Measurements from ENCODE around the gene PRKCB.
"Not testable (repeated sequence)": the region's sequence is repeated elsewhere in the genome, so short reads cannot be mapped to it uniquely, and the experiment has no call there.

The PRKCB gene

DNA sequence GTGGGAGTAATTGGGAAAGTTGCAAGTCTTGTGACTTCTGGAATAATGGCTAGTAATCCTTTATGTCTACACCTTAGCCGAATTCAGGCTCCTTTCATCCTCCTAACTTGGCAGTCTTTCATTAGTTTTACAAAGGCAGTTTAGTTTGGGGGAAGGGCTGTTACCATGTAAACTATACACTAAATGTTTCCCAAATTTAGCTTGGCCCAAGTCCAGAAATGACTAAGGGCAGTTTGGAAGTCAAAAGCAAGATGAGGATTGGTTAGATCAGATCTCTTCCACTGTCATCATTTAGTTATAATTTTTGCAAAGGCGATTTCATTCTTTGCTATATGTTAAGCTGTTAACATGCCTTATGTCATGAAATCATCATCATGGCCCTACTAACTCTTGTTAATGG lies 304.9 kb downstream of the PRKCB start:
- DNase-seq = no peak

DNA sequence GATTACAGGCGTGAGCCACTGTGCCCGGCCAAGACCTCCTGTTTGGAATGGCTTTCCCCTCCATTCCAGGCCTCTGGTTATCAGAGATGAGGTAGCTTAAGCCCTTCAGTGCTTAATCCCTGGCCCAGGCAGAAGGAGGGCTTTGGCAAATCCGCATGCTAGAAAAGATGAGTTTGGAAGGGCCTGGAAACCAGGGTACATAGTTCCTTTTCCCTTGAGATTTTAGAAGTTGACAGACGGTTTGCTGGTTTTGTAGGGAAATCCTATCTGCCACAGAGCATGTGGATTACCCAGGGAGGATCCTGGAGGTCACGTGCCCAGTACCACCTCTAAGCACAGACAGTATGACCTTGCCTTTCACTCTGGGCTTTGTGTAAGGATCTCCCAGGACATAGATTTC lies 305.7 kb downstream of the PRKCB start:
- DNase-seq = no peak

DNA sequence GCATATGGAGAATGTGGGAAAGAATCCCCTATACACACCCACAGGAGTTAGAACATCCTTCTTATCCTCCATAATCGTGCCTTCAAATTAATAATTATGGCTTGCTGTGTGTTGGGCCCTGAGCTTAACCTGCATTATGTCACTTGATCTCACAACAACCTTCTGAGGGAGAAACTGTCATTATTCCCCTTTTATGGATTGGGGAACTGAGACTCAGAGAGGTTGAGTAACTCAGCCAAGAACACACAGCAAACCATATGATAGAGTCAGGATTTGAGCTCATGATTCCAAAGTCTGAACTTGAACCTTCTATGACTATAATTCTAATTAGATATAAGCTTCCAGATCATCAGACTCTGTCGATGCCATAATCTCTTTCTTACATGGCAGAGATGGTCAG lies 306.1 kb downstream of the PRKCB start:
- DNase-seq = no peak

DNA sequence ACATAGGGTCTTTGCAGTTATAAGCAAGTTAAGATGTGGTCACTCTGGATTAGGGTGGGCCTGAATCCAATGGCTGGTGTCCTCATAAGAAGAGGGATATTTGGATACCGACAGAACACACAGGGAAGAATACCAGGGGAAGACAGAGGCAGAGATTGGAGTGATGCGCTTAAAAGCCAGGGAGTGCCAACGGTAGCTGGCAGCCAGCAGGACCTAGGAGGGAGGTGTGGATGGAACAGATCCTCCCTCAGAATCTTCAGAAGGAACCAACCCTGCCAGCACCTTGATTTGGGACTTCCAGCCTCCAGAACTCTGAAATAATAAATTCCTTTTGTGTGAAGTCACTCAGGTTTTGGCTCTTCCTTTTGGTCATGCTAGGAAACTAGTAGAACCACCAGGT lies 310.1 kb downstream of the PRKCB start:
- DNase-seq = no peak

DNA sequence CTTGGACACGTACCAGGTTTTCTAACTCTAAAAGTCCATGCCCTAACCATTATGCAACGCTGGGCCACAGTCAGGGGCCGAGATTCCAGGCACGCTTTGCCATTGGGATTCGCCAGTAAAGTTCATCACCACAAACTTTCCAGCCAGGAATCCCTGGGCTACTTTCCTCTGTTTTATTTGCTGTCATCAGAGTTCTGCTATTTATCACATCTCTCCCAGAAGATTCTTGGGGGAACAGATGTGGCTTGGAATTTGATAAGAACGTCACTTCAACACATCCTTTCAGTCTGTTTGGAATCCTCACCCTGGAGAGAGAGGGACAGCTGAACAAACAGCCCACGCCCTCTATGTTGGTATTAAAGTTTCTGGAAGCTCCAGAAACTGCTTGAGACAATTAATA lies 310.7 kb downstream of the PRKCB start:
- DNase-seq = no peak

DNA sequence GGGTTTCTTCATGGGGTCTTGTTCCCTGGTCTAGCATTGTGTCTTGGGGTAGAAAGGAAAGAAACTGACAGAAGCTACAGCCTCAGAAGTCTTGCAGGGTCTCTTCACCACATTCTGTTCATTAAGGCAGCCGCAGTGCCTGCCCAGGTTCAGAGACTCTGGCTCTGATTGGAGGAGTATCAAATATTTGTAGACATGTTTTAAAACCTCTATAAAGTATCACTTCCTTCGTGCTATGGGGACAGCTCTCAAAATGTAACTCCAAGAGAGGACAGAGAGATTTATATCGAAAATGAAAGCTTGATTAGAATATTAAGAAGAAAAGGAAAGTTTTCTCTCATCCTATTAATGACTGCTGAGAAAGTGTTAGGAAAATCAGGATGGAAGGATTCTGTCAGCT lies 313.3 kb downstream of the PRKCB start:
- DNase-seq = no peak

DNA sequence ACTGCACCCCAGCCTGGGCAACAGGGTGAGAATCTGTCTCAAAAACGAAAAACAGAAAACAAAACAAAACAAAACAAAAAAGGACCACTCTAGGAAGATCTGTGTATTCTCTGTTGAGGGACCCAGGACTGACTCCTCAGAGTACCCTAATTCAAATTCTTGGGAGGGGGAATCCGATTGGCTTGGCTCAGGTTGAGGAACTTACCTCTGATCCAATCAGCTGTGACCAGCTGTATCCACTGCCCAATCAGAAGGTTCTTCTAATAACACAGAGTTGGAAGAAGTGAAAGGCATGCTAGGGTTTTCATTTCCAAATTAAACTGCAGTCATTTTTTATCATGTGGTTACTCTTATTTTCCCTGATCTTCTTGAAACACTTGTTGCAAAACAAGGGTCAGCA lies 314.5 kb downstream of the PRKCB start:
- no peak for DNase-seq

DNA sequence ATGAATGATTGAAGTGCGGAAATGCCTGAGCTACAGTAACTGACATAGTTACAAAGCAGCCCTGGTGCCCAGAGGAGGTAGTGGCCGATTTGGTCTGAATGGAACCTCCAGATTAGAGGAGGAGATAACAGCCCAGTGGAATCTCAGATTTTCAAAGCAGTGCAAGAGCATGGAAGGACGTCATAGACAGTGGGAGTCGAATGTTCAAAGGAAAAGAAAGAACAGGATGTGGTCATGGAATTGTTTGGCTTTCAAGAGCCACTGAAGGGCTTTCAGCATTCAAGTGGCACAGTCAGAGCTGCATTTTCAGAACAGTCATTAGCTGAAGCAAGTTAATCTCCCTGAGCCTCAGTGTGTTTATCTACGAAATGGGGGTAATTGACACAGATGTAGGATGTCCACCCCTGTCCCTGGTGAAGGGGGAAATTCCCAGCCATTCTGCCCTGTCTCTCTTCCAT lies 315.7 kb downstream of the PRKCB start:
- no peak for DNase-seq

DNA sequence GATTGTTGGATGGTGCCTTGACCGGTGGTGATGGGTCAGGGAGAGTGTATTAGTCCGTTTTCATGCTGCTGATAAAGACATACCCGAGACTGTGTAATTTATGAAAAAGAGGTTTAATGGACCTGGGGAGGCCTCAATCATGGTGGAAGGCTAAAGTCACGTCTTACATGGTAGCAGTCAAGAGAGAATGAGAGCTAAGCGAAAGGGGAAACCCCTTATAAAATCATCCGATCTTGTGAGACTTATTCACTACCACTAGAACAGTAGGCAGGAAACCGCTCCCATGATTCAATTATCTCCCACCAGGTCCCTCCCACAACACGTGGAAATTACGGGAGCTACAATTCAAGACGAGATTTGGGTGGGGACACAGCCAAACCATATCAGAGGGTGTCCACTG lies 316.3 kb downstream of the PRKCB start:
- not testable (repeated sequence) for DNase-seq

DNA sequence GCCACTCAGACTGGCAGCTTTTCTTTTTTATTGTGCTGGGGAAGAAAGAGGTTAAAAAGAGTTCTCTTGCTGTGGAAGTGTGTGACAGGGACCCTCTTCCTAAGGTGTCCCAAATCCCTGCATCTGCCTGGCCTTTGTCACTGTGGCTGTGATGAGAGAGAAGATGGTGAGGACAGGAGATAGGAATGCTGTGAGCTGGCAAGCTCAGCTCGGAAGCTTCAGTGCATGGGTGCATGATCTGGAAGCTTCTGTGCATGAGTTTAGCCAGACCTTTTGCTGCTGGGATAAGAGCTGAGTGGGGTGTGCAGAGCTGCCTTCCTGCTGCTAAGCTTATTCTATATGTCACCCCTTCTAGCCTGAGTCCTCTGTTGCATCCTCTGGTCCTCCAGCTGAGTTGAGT lies 317.0 kb downstream of the PRKCB start:
- no peak for DNase-seq

DNA sequence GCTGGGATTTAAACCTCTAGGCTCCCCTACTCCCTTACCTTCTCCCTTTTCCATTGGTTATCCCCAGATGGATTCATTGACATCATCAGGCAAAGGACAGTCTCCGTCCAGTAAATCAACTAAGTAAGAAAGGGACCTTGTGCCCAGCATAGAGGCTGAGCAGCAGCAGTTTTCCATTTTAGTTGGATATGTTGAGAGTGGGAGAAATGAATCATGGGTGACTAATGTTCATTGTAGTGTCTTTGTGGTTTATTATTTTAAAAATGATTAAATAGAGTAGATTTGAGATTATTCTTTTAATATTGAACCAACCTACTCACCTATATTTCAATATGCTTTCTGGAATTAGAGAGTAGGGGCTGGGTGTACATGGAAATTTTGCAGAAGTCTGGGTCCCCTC lies 321.0 kb downstream of the PRKCB start:
- DNase-seq = no peak

DNA sequence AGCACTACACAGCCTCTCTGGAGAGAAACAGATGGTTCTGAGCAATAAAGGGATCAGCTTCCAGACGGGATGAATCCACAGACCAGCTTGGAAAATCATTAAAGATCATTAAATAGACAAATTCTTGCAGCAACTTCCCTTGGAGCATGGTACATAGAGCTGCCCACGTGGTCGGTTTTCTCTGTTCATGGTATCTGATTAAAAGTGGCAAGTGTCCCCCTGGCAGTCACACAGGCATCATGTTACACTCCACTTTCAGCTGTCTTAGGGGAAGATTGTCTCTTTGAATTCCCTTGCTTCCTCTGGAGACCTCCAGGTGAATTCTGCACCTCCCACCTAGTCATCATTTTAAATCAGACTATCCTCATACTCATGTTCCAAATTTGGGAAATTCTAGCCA lies 328.2 kb downstream of the PRKCB start:
- no peak for DNase-seq

DNA sequence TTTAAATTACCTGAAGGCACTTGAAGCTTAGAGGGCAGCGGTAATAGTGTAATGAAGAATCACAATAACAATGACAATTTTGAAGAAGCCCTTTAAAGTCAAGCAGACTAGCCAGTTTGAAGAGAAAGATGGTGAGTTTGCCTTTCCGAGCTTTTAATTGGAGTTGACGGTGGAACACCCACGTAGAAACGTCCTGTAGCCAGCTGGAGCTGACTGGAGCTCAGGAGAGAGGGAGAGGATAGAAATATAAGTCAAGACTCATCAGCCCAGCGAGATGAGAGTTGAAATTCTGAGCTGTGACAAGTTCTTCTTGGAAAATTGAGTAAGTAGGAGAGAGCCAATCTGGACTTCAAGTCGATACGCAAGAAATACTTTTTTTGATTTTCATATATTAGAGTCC lies 328.6 kb downstream of the PRKCB start:
- no peak for DNase-seq

DNA sequence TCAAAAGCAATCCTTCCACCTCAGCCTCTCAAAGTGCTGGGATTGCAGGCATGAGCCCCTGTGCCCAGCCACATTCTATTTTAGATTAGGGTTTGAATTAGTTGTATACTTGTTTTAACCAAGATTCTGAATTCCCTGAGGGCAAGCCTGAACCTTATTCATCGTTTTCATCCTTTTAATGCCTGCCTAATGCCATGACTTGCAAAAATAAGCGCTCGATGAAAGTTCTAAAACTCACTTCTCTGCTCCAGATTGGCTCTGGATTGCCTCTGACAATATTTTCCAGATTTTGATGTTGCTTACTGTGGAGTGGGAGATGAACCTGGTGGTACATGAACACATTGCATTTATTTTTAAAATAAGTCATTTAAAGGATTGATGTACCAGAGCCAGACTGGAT lies 329.5 kb downstream of the PRKCB start:
- DNase-seq = no peak

DNA sequence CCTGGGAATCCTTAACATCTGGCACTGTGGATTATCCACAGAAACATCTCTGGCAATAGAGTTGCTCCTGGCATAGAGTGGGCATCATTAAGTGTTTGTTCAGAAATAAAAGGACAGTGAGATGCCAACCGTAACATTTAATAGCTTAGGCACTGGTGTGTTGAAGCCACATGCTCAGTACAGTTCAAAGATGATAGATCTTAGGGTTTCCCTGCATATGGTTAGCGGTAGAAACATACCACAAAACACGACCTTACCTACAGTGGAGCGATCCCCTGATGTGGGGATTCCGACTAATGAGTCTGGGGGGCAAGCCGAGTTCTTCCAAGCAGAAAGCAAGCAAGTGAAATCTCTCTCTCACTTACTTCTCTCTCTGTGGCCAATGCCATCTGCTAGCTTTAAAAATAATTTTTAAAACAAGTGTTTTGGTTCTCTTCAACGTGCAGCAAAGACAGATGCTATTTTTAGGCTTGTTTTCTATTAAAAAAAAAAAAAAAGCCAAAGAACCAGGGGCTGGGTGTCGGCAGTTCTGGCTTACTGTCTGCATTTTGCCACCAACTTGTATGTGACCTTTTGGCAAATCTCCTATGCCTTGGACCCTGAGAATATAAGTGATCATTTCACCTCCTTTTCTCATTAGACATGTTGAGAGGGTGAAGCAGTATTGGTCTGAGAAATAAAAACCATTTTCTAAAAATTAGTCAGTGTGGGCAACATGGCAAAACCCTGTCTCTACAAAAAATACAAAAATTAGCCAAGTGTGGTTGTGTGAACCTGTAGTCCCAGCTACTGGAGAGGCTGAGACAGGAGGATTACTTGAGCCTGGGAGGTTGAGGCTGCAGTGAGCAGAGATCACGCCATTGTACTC lies 331.1 kb downstream of the PRKCB start:
- DNase-seq = no peak

DNA sequence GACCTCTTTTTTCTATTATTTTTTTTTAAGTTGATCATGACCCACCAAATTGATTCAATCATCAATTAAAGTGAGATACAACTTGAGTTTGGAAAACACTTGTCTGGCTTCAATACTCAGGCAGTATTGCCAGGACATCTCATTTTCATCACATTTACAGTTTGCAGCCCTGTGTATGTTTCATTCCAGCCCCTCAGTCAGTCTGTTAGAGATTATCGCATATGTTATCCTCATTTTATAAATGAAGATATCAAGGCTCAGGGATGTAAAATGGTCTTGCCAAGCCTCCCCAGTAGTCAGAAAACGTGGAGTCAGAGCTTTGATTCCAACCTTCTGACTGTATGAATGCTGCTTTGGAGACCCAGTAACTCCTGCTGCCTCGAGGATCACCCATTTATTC lies 333.1 kb downstream of the PRKCB start:
- DNase-seq = no peak

DNA sequence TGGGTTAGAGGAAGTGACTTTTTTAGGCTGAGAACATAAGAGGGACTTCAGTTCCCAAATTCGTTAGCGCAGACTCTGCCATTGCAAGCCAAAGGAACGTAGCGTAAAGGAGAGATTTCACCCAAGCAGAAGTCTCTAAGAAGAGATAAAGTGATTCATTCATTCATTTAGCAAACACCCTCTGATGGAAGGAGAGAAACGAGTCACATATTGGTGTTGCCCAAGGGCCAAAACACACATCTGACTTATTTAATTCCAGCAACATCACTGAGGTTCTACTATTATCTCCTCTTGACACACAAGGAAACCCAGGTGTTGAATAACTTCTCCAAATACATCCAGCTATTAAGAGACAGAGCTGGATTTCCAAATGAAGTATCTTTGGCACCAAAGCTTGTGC lies 334.6 kb downstream of the PRKCB start:
- no peak for DNase-seq

DNA sequence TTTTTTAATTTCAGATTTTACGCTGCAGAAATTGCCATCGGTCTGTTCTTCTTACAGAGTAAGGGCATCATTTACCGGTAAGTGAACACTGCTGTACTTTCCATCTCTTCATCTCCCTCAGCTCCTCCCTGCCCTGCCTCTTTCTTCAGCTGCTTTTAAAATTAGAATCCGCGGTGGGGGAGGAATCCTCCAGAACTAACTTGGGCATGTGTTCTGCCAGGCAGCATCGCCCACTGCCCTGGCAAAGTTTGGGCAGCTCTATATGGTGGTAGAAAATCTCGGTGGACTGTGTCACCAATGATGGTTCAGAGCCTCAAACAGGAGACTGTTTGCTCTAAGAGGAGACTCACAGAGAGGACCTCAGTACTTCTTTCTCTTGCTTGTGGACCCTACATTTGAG lies 338.7 kb downstream of the PRKCB start:
- no peak for DNase-seq

DNA sequence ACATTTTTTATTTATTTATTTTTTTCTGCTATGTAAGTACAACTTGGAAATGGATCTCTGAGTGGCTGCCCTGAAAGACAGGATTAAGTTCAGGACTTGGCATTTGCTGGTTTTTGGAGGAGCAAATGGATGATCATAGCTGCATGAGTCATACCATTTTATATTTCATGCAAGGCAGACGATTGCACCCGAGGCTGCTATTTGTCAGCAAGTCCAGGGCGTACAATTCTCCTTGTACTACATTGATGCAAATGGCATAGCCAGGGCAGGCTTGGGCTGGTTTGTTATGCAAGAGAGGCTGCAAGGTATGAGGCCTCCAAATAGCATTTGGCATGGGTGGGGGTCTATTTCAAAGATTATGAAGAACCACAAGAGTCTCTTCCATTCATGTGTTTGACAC lies 339.2 kb downstream of the PRKCB start:
- DNase-seq = no peak

DNA sequence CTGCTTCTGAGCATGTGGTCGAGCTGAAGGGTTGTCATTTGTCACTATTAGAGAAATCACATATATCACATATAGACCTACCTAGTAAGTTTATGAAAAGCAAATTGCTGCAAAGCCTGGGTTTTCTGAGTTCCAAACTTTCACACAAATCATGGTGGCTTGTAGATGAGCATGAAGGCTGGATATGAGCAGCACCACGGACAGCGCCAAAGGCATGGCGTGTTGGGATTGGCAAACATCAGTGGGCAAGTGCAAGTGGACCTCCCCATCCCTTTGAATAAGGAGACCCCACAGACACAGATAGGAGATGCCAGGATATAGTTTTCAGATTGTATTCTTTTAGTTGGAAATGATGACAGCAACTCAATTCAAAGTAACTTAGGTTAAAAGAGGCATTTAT lies 342.7 kb downstream of the PRKCB start:
- no peak for DNase-seq

DNA sequence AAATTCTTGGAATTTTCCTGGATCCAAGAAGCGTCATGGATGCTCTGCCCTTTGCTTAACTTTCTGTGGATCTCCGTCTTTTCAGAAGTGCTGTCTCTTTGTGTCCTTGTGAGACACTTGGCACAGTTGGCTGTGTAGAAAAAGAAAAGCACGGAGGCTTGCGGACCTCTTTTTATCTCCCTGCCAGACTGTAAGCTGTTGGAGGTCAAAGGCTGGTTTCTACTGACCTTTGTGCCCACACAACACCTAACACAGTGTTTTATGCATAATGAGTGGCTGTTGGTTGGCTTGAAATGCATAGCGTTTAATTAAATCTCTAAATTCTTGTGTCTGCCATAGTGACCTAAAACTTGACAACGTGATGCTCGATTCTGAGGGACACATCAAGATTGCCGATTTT lies 344.7 kb downstream of the PRKCB start:
- DNase-seq = no peak

DNA sequence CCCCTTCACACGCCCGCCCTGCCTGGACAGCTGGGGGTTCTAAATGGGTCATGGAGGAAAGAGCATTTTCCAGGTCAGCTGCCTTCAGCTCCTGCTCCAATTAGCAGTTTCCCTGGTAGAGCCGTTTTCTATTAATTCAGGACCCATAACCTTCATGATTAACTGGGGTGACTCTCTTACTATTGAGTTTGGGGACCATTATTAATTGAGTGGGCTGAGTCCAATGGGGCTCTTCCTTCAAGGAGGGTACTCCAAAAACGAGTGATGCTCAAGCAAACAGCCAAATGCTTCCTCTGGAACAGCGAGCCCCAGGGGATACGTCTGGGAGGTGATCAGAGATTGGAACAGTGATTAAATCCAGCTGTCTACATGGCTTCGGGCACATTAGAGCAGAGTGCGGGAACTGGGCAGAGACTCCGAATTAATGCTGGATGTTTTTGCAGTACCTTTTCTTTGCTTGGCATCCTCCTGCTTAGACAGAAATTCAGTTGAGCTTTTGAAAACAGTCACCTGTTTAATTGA lies 352.3 kb downstream of the PRKCB start:
- DNase-seq = no peak

DNA sequence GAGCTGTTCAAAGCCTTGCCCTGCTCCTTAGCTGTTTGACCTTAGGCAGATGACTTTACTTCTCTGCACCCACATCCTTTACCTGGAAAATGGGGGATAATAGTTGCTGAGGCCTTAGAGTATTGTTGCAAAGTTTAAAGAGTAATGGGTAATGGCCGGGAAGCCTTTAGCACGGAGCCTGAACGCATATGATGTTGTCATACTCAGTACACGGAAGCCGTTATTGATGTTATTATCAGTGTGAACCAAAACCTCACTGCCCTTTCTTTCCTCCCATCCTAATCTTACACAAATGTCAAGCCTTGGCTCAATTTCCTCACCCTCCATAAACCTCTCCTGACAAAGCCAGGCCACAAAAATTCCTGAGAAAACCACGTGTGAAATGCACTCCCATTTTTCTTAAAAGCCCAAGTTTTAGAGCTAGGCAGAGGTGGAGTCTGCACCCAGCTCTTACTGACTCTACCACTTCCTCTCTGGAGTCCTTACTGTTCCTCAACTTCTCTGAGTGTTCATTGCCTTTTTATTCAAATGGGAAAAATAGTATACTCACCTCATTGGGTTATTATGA lies 353.1 kb downstream of the PRKCB start:
- no peak for DNase-seq

DNA sequence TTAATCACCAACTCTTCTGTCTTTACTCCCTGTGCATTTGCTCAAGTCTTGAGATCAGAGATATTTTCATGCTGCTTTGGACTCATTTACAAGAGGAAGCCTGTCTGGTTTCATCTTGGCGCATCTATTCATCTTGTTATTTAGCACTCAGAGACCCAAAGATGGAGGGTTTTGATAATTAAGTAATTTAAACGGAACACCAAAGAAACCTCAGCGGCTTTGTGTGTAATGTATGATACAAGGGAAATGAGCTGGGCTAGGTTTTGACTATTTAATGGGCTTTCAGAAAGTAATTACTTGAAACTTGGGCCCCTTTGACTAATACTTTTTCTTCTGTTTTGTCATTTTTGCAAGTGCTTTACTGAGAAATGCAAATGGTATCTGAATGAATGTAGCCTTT lies 354.2 kb downstream of the PRKCB start:
- DNase-seq = no peak
